Mammary epithelial cell (primary cell): ENCODE results near the gene TMEM121.

Experiments used
- CTCF ChIP-seq, 2 donors: IDR thresholded peaks in 1 of 2; conservative IDR thresholded peaks in 1 of 2; 2 replicates each; pipeline ENCODE4 v1.5.1; 2011 to 2012; ENCODE audit warnings: inconsistent platforms in 2 of 2, low read length in 2 of 2, mild to moderate bottlenecking in 2 of 2, control low read depth in 1 of 2, low read depth in 1 of 2; ENCODE audit not compliant: insufficient read depth in 1 of 2; ENCODE audit errors: extremely low read depth in 1 of 2
- EZH2 ChIP-seq: IDR thresholded peaks from 2 replicates; pipeline ENCODE4 v1.6.1; 2012; ENCODE audit warnings: low read length, inconsistent platforms, borderline replicate concordance

- TF ChIP-seq CTCF (conservative IDR thresholded peaks at IDR 0.05 in 1 of 2, IDR thresholded peaks at IDR 0.05 in 1 of 2; ENCODE audit: extremely low read depth in 1 of 2, insufficient read depth in 1 of 2, low read depth in 1 of 2, low read length in 2 of 2) (no peak), EZH2 (no peak)
These were observed 31.8 kb upstream of the TMEM121 start for GRCh38 chr14:105494606-105494929.
